NCI-H774 (cell line): ENCODE measurements around the gene EPHA4.

Experiments used
- DNase-seq: peaks from one replicate; lab custom pipeline; 2025; lab: John Stamatoyannopoulos, UW

Gene EPHA4

DNA sequence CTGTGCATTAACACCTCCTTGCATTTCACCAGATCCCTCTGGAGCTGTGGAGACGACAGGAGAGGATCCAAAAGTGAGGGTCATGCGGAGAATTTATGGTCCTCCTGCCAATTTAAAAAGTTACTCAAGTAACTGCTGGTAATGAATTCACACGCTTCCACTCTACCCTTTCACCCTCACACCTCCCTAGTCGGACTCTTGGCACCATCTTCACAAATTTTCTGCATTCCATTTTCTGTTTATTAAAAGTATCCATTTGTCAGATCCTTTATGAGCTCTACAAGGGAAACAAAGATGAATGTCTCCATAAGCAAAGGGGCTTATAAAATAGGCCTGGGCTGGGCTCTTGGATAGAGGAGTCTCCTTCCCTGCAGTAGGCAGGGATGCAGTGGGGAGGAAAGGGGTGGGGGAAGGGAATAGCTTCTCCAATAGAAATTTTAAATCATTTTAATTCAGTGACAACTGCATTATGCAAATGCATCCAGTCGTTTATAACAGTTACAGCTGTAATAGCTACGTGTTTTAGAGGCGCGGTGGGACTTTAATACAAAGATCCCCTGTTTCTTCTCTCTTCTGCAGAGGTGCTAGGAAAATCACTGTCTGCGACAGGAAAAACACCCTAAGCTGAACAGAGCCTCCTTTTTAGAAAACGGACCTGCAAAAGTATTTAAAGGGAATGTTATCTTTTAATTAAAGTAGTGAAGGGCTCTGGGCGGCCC, 132.2 kb downstream of the EPHA4 start:
- no peak for DNase-seq

DNA sequence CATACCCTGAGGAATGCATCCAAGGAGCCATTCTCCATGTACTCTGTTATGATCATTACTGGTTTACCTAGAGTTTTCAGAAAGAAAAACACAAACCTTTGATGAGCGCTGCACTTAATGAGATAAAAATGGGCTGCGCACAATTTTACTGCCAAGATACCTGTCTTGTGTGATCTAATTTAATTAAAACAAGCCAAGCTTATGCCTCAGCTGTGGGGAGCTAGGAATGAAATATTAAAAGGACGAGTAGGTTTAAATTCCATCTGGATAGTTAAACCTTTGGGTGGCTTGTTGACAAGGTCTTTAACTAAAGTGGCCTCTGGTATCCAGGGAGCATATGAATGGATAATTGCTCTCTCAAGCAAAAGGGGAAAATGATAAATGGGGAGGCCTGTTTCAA, 135.0 kb downstream of the EPHA4 start:
- DNase-seq, result peak; percentile 18

DNA sequence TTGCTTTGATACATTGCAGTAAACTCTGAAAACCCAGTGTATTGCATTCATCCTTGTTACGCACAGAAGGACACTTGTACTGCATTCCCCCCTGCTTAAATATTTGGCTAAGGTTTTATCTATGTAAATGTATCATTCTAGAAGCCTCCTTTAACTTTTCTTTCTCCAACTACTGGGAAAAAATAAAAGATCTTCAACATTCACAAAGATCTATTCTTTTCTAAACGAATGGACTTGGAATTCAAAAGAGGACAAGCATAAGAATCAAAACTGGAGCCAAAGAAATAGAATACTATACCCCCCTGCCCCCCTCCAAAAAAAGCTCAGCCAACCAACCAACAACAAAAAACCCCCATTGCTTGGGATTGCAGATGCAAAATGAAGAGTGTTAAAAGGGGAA, 136.9 kb downstream of the EPHA4 start:
- DNase-seq, result no peak

DNA sequence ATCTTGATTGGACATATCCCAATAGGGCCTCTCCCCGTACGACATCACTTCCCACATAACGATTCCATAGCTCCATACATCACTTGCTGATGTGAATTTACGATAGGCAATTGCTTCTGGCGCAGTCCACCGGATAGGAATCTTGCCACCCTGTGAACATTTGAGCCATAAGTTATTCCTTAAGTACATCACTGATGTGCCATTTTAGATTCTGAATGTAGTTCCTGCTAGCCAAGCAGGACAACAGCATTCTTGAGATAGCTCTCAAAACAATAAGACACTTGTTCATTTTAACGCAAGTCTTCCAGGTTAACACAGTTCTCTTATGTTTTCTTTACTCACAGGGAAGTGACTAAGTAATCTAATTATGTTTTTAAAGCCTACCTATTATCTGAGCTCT, 138.0 kb downstream of the EPHA4 start:
- no peak for DNase-seq

DNA sequence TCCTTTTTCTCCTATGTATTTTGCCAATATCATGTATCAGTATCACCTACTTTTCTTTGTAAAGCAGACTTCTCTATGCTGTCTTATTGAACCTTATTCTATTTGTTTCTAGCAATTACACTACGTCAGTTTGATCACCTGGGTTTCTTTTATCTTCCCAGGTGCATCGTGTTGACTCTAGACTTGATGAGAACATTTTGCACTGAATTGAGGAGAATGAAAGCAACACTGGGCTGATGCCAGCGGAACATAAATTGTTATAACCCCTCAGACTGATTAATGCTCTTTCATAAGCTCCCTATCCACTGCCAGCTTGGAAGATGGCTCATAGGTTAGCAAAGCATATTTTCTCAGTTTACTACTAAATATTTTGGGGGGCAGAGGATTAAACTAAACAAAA, 140.6 kb downstream of the EPHA4 start:
- peak; percentile 78 for DNase-seq

DNA sequence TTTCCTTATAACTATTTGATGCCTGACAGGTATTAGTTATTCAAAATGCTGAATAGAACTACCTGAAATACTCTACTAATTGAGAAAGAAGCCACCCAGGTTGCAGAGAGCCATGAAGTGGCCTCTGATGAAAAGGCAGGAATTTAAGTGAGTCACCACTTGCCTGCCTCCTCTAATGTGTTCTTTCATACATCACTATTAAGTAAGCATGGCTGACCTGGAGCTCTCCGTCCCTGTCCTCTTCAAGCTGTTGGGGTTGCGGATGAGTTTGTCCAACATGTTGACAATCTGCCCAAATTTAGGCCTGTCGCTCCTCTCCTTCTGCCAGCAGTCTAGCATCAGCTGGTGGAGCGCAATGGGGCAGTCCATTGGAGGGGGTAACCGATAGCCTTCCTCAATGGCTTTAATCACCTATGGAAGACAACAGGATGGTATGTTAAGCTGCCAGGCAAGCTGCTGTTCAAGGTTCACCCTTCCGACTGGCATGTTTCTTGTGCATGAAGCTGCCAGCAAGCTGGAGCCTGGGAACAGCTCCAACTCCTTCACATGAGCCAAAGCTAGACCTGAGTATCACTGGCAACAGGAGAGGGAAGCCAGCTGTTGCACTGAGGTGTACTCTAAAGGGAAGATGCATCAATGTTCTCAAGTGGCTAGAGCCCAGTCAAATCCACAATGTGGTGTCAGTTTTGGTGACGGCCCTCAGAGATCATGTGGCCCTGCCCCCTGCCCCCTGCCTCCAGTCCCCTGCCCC, 142.2 kb downstream of the EPHA4 start:
- no peak for DNase-seq

DNA sequence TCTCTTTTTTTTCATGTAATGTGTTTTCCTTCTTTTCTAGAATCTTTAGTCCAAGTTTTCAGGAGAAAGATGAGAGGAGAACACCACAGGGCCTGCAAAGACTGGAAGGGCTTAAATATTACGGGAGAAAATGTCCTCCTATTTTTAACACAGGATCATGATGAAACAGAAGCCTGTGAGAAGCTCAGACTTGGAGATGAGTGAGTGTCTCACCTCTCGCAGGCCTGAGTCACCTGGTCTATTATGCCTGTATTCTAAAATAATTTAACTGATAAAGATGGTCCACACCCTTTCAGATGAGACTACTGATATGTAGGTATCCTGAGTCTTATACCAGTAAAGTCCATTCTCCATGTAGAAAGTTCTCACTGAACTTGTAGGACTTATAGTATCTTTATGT, 143.2 kb downstream of the EPHA4 start:
- no peak for DNase-seq

- DNase-seq, result no peak
These were observed 145.2 kb downstream of the EPHA4 start for GRCh38 chr2:221426929-221427328.

- no peak for DNase-seq
These were observed 146.2 kb downstream of the EPHA4 start for GRCh38 chr2:221425891-221426290.

GRCh38 chr2:221425353-221425752, 146.8 kb downstream of the EPHA4 start:
- no peak for DNase-seq

- DNase-seq, result no peak
These were observed 148.8 kb downstream of the EPHA4 start for GRCh38 chr2:221423210-221423804.

- no peak for DNase-seq
These were observed 149.4 kb downstream of the EPHA4 start for GRCh38 chr2:221422516-221423209.

- no peak for DNase-seq
These were observed 151.9 kb downstream of the EPHA4 start for GRCh38 chr2:221420245-221420644.

- no peak for DNase-seq
These were observed 156.3 kb downstream of the EPHA4 start for GRCh38 chr2:221415789-221416188.

- no peak for DNase-seq
These were observed 159.1 kb downstream of the EPHA4 start for GRCh38 chr2:221412978-221413377.

GRCh38 chr2:221410487-221410886, 161.6 kb downstream of the EPHA4 start:
- no peak for DNase-seq

GRCh38 chr2:221407765-221408164, 164.3 kb downstream of the EPHA4 start:
- no peak for DNase-seq

GRCh38 chr2:221405521-221405920, 166.6 kb downstream of the EPHA4 start:
- no peak for DNase-seq

- DNase-seq, result no peak
These were observed 170.0 kb downstream of the EPHA4 start for GRCh38 chr2:221402072-221402471.

GRCh38 chr2:221400411-221400810, 171.7 kb downstream of the EPHA4 start:
- DNase-seq, result no peak

DNA sequence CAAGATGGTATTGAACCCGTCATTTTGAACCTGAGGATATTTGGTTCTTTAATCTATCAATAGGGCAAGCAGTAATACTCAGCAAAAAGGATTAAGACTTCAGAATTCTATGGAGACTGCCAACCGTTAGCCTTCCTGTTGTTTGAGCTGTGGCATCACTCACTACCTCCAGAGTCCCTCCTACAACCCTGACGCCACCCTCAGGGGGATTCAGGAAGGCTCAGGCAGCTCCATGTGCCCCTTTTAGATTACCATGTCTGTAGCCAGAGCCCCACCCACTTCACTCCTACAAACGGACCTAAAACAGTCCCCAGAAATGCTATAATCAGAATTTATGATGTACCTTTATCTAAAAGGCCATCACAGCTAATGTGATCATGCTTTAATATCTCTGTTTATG, 172.9 kb downstream of the EPHA4 start:
- no peak for DNase-seq

GRCh38 chr2:221397187-221397586, 174.9 kb downstream of the EPHA4 start:
- no peak for DNase-seq
